Activated T-helper 1 cell treated with anti-CD3 and anti-CD28 coated beads, Interleukin-12 subunit alpha, Interleukin-12 subunit beta, Interleukin-2, Interleukin-4 antibody, amounts not matched to agents 30 ng/mL and 10 ng/mL and 1 ng/mL, durations not matched to agents 14 hours and 24 hours and 36 hours (primary cell): ENCODE data around the gene WDR55. TPM values are rescaled to one million over a fixed set of nuclear protein-coding genes. Genes with fewer than 3 reads are reported as not detected.
"Not testable (repeated sequence)": the region's sequence is repeated elsewhere in the genome, so short reads cannot be mapped to it uniquely, and the experiment has no call there.

Source experiments
- DNase-seq: peaks from one replicate; pipeline ENCODE4 v3.0.0; 2021; ENCODE audit warnings: low spot score
- H3K27ac Mint-ChIP-seq: one replicate; pipeline ENCODE4 v1.8.0; 2021; ENCODE audit warnings: mild to moderate bottlenecking, mixed read lengths
- H3K27me3 Mint-ChIP-seq: one replicate; pipeline ENCODE4 v1.8.0; 2022; ENCODE audit warnings: mild to moderate bottlenecking, moderate library complexity, mixed read lengths; ENCODE audit not compliant: insufficient read depth
- H3K36me3 Mint-ChIP-seq: one replicate; pipeline ENCODE4 v1.8.0; 2021; ENCODE audit warnings: low read depth, mixed read lengths
- H3K4me1 Mint-ChIP-seq: one replicate; pipeline ENCODE4 v1.8.0; 2021; ENCODE audit warnings: low read depth, mixed read lengths
- H3K4me3 Mint-ChIP-seq: one replicate; pipeline ENCODE4 v1.8.0; 2021; ENCODE audit warnings: mild to moderate bottlenecking, moderate library complexity, mixed read lengths
- H3K9me3 Mint-ChIP-seq: one replicate; pipeline ENCODE4 v1.8.0; 2021; ENCODE audit warnings: mixed read lengths
- intact Hi-C: fragments of 100-400 bp; cut with micrococcal nuclease; formaldehyde crosslinking; loops from one replicate; pipeline ENCODE4 v1.15.1; 2024
- total RNA-seq: library from RNA; stranded (reverse); gene quantifications from 2 replicates; pipeline ENCODE4 v1.2.3, GENCODE V29; 2022

The WDR55 gene
- total RNA-seq, result 42.7 and 43.2 TPM in 2 replicates

GRCh38 chr5:140664359-140665119 lies at the start of gene WDR55:
TSS of gene WDR55 (plus strand) at chr5:140664904. CDS start at chr5:140664913, 9 bp downstream.
- Mint-ChIP-seq H3K27me3 (no peaks in the 10 kb centered on the region), H3K9me3 (no peaks in the 10 kb centered on the region), H3K4me1 (peaks cover 28% of the 10 kb centered on the region), H3K27ac (peak within 1 kb of the TSS; percentile 93), H3K4me3 (peak within 1 kb of the TSS; percentile 100), H3K36me3 (peaks cover 49% of the 10 kb centered on the region)
- DNase-seq, result peak; percentile 94
- intact Hi-C loops, result loop anchor here (1.0 kb wide), 10 partner anchors 17 to 954 kb away; partner anchors contain the start of genes ANKHD1, APBB3, DIAPH1 and EIF4EBP3

DNA sequence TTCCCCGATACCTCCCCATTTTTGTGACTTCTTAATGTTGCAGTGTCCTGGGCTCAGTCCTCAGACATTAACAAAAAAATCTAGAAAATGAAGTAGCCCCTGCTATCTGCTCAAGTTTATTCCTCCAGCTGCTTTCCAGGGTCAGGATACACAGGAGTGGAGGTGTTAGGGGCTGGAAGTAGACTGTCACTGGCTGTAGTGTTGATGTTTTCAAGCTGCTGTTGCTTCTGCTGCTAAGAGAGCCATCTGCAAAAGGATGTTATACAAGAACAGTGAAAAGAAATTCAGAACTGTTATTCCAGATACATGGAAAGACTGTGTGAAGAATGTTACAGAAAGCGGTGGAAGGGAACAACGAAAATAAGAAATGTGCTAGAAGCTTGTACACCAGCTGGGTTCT lies 42.4 kb upstream of the WDR55 start:
- intact Hi-C loops, result no loop called here
- no peaks in the 10 kb centered on the region for H3K36me3 Mint-ChIP-seq
- H3K4me3 Mint-ChIP-seq, result no peak overlapping the region
- peaks cover 21% of the 10 kb centered on the region for H3K27me3 Mint-ChIP-seq
- peaks cover 7% of the 10 kb centered on the region for H3K9me3 Mint-ChIP-seq
- H3K27ac Mint-ChIP-seq, result no peak overlapping the region
- DNase-seq, result no peak
- no peaks in the 10 kb centered on the region for H3K4me1 Mint-ChIP-seq

DNA sequence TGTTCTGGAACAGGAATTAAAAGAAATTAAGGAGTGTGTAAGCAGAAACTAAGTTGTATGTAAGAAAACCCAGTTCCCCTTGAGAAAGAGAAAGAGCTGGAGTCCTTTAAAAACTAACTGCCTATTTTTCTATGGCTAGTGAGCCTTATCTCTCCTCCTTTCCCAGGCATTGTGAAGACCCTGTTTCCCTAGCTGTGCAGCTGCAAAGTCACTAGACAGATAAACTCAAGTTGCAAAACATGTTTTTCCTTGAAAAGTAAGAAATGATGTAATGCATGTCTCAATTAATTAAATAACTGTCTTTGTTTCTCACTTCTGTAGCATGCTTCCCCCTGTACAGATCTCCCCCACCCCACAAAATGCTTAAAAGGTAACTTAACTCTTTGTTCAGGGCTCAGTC lies 41.6 kb upstream of the WDR55 start:
- peaks cover 24% of the 10 kb centered on the region for H3K27me3 Mint-ChIP-seq
- H3K4me1 Mint-ChIP-seq, H3K36me3 Mint-ChIP-seq, intact Hi-C loops, H3K27ac Mint-ChIP-seq, H3K4me3 Mint-ChIP-seq, DNase-seq: not testable (repeated sequence)
- peaks cover 15% of the 10 kb centered on the region for H3K9me3 Mint-ChIP-seq

- DNase-seq, H3K4me1 Mint-ChIP-seq, H3K27ac Mint-ChIP-seq, H3K36me3 Mint-ChIP-seq, H3K4me3 Mint-ChIP-seq, intact Hi-C loops: not testable (repeated sequence)
- Mint-ChIP-seq H3K9me3 (peaks cover 17% of the 10 kb centered on the region), H3K27me3 (peaks cover 17% of the 10 kb centered on the region)
These were observed 39.8 kb upstream of the WDR55 start for GRCh38 chr5:140624886-140625285.

- Mint-ChIP-seq H3K27me3 (peaks cover 25% of the 10 kb centered on the region), H3K4me1 (peaks cover 12% of the 10 kb centered on the region), H3K4me3 (no peak overlapping the region), H3K36me3 (peaks cover 3% of the 10 kb centered on the region), H3K9me3 (peaks cover 17% of the 10 kb centered on the region), H3K27ac (no peak overlapping the region)
- no peak for DNase-seq
- intact Hi-C loops, result no loop called here
These were observed 36.7 kb upstream of the WDR55 start for GRCh38 chr5:140627972-140628371.

GRCh38 chr5:140628711-140629110 lies 36.0 kb upstream of the WDR55 start:
- peaks cover 17% of the 10 kb centered on the region for H3K4me1 Mint-ChIP-seq
- H3K27me3 Mint-ChIP-seq, result peaks cover 27% of the 10 kb centered on the region
- peaks cover 3% of the 10 kb centered on the region for H3K36me3 Mint-ChIP-seq
- intact Hi-C loops, result no loop called here
- H3K9me3 Mint-ChIP-seq, result peaks cover 17% of the 10 kb centered on the region
- H3K4me3 Mint-ChIP-seq, result no peak overlapping the region
- no peak for DNase-seq
- no peak overlapping the region for H3K27ac Mint-ChIP-seq

DNA sequence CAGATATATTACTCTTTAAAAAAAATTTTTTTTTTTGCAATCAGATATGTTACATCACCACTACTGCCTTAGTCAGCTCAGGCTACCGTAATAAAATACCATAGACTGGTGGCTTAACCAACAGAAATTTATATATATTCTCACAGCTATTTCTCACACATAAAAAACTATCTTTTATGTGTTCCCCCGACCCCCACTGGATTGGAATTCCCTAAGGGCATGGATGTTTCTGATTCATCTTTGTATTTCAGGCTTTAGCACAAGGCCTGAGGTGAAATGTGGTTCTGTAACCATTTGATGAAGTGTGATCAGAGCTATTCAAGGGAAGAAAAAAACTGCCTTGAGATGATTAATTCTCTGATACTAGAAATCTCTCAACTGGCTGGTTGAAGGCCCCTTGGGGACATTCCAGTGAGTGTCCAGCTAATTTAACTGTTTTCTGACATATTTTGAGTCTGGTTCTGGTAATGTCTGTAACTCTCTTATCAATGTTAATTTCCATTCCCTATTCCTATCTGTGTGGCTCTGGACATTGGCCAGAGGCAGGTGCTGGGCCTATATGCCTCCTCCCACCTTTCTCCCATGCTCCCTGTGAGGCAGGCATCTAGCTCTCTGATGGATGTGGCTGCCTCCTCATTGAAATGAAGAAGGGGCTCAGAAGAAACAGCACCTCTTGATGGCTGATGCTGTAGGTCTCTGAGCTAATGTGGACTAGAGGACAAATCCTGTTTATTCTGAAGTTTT lies 34.2 kb upstream of the WDR55 start:
- no peak for DNase-seq
- H3K4me1 Mint-ChIP-seq, result peaks cover 17% of the 10 kb centered on the region
- no peak overlapping the region for H3K4me3 Mint-ChIP-seq
- peaks cover 26% of the 10 kb centered on the region for H3K27me3 Mint-ChIP-seq
- no peak overlapping the region for H3K27ac Mint-ChIP-seq
- peaks cover 3% of the 10 kb centered on the region for H3K36me3 Mint-ChIP-seq
- intact Hi-C loops, result loop anchor here (10.0 kb wide), 1 partner anchor 516 kb away; the partner anchor contains the start of gene PURA
- peaks cover 17% of the 10 kb centered on the region for H3K9me3 Mint-ChIP-seq

DNA sequence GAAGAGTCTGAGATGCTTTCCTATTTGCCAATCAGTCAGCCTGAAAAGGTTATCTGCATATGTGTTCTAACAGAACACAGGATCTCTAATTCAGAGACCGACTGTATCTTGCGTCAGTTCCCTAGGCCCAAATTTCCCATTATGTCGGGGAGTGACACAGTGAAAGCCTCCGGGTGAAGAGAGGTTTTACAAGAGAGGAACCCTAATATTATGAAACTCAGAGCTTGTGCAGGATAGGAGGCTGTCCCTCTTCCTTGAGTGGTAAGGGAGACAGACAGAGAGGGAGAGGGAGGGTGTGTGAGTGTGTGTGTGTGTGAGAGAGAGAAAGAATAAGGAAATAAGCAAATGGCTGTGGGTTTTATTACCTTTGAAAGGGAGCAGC lies 33.7 kb upstream of the WDR55 start:
- peaks cover 17% of the 10 kb centered on the region for H3K9me3 Mint-ChIP-seq
- H3K4me3 Mint-ChIP-seq, result peak overlapping the region; percentile 25
- peaks cover 24% of the 10 kb centered on the region for H3K27me3 Mint-ChIP-seq
- H3K36me3 Mint-ChIP-seq, result peaks cover 3% of the 10 kb centered on the region
- intact Hi-C loops, result loop anchor here (10.0 kb wide), 1 partner anchor 516 kb away; the partner anchor contains the start of gene PURA
- no peak for DNase-seq
- no peak overlapping the region for H3K27ac Mint-ChIP-seq
- H3K4me1 Mint-ChIP-seq, result peaks cover 17% of the 10 kb centered on the region

- Mint-ChIP-seq H3K9me3 (peaks cover 14% of the 10 kb centered on the region), H3K36me3 (peaks cover 4% of the 10 kb centered on the region)
These were observed 32.8 kb upstream of the WDR55 start for GRCh38 chr5:140631831-140632365.

GRCh38 chr5:140632366-140633020 lies 32.2 kb upstream of the WDR55 start:
- intact Hi-C loops, result loop anchor here (10.0 kb wide), 1 partner anchor 518 kb away; the partner anchor contains the start of gene PURA
- DNase-seq, result peak; percentile 30
- peak overlapping the region; percentile 83 for H3K4me3 Mint-ChIP-seq
- H3K27ac Mint-ChIP-seq, result peak overlapping the region; percentile 23
- peaks cover 21% of the 10 kb centered on the region for H3K27me3 Mint-ChIP-seq
- peaks cover 5% of the 10 kb centered on the region for H3K36me3 Mint-ChIP-seq
- peaks cover 8% of the 10 kb centered on the region for H3K9me3 Mint-ChIP-seq
- H3K4me1 Mint-ChIP-seq, result peaks cover 17% of the 10 kb centered on the region

More at GRCh38 chr5:140631831-140632365, 32.8 kb upstream of the WDR55 start:
- H3K4me3 Mint-ChIP-seq, result peak overlapping the region; percentile 83
- no peak overlapping the region for H3K27ac Mint-ChIP-seq
- intact Hi-C loops, result loop anchor here (10.0 kb wide), 1 partner anchor 517 kb away; the partner anchor contains the start of gene PURA
- H3K4me1 Mint-ChIP-seq, result peaks cover 17% of the 10 kb centered on the region
- no peak for DNase-seq
- H3K27me3 Mint-ChIP-seq, result peaks cover 25% of the 10 kb centered on the region

GRCh38 chr5:140633021-140633471 lies 31.7 kb upstream of the WDR55 start, which contains the start of gene CD14:
TSS of gene CD14 (minus strand) at chr5:140633175. CDS start at chr5:140633071, 104 bp downstream.
- Mint-ChIP-seq H3K4me3 (peak within 1 kb of the TSS; percentile 83), H3K27ac (peak within 1 kb of the TSS; percentile 23), H3K27me3 (peaks cover 20% of the 10 kb centered on the region), H3K9me3 (peaks cover 3% of the 10 kb centered on the region), H3K4me1 (peaks cover 18% of the 10 kb centered on the region), H3K36me3 (peaks cover 5% of the 10 kb centered on the region)
- DNase-seq, result no peak
- intact Hi-C loops, result loop anchor here (10.0 kb wide), 1 partner anchor 518 kb away; the partner anchor contains the start of gene PURA

GRCh38 chr5:140633501-140633900 lies 31.2 kb upstream of the WDR55 start:
- H3K4me1 Mint-ChIP-seq, result peaks cover 23% of the 10 kb centered on the region
- DNase-seq, result no peak
- intact Hi-C loops, result loop anchor here (10.0 kb wide), 1 partner anchor 519 kb away; the partner anchor contains the start of gene PURA
- H3K4me3 Mint-ChIP-seq, result peak overlapping the region; percentile 83
- H3K36me3 Mint-ChIP-seq, result peaks cover 7% of the 10 kb centered on the region
- H3K27ac Mint-ChIP-seq, result no peak overlapping the region
- peaks cover 20% of the 10 kb centered on the region for H3K27me3 Mint-ChIP-seq
- no peaks in the 10 kb centered on the region for H3K9me3 Mint-ChIP-seq
